ENCODE results near the gene SHC1. TPM values are rescaled to one million over a fixed set of nuclear protein-coding genes. Genes with fewer than 3 reads are reported as not detected.

The SHC1 gene
- total RNA-seq, 2 donors from 2014 or later = 95.3 to 108 TPM

DNA sequence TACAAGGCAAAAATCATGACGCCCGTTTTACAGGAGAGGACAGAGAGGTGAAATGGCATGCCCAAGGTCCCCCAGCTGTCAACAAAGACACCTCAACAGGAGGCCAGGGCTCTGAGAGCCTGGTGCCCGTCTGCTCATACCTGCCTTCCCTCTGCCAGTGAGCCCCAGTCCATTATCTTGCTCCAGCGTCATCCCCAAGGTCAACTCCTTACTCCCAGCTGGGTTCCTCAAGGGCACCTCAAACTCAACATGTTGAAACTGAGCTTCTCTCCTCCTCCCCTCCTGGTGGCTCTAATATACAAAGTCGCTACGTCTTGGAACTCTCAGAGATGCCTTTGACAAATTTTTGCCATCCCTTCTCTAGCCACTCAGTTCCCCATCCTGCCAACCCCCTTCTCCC lies 17.9 kb downstream of the SHC1 start:
- intact Hi-C loops (cut with DNase I, micrococcal nuclease) = no loop called here
- DNase-seq = no peak
- ATAC-seq = no peak

DNA sequence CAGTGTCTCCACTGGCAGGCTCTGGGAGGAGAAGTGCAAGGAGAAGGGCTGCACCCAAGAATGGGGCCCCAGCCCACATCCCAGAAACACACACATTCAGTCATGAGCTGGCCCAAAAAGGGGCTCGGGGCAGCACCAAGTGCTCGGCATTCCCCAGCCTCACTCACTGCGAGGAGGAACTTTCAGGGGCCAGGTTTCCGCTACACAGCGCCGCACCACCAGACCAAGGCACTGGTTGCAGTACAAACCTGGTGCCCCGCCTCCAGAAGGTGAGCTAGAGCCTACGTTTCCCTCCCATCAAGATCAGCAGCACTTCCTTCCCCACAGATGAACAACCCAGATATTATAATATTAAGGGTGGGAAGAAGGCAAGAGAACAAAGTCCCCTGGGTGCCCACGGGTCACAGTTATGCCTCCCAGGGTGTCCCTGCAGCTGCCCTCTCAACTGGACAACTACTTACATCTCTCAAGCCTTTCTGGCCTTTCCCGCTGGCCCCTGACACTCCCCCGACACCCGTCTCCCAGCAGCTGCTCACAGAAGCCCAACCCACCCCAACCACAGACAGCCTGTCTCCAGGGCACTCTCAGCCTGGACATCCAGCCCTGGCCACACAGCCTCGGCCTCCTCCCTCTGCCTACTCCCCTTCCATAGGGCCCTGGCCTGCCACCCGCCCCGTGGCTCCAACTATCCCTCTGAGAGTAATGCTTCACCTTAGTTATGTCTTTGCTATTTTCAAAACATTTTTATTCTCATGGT lies 18.5 kb downstream of the SHC1 start:
- ATAC-seq (no peak), DNase-seq (no peak)

DNA sequence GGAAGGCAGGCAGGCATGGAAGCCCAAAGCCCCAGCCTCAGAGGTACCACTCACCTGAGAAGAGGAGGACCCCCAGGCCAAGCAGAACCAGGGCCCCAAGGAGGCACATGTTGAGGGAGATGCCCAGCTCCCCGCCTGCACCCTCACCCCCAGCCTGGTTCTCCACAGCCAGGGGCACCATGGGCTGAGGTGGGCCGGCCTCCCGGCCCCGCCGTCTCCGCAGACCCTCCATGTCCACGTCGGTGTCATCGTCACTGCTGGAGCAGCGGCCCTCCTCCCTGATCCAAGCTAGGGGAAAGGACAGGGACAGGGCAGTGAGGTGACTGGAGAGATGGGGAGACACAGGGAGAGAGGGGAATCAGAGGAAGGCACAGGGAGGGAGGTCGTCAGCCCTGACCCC lies 22.5 kb downstream of the SHC1 start:
- DNase-seq (no peak), ATAC-seq (no peak)
- intact Hi-C loops (cut with DNase I, micrococcal nuclease) = no loop called here

More for the DNA sequence above, 18.5 kb downstream of the SHC1 start:
- intact Hi-C loops (cut with DNase I, micrococcal nuclease) = no loop called here

GRCh38 chr1:154945962-154946850 lies 24.3 kb downstream of the SHC1 start:
- intact Hi-C loops (cut with DNase I, micrococcal nuclease) = no loop called here
- no peak for DNase-seq
- ATAC-seq = no peak

DNA sequence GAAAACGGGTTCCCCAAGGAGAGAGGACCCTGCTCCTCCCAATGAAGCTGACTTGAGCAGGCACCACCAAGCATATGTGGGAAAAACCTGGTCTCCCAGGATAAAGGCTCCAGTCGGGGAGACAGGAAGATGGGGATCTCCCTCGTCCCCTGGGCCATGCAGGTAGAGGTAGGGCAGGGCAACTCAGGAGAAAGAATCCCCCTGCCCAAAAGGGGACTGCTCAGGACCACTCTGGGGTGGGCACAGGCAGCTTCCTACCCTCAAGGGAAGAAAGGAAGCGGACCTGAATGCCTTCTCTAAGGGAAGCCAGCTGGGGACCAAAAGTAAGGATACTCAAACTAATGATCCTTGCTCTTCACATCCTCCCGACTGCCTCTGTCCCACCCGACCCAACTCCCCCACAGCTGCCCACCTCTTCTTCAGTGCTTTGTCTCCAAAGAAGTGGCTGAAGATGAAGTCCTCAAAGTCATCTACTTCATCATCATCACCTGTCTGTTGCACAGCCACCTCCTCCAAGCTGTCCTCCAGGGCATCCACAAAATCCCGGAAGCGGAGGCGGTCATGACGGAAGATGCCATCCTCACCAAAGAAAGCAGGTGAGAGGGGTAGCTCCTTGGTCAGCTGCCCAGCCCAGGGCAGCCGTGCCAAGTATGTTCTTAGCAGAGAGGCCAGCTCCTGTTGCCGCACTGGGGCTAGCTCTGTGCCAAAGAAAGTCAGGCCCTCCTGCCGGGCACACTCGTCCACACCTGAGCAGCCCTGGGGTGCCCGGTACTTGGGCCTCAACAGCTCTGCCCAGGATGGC lies 25.2 kb downstream of the SHC1 start:
- DNase-seq (no peak), ATAC-seq (no peak)
- intact Hi-C loops (cut with DNase I, micrococcal nuclease) = no loop called here

DNA sequence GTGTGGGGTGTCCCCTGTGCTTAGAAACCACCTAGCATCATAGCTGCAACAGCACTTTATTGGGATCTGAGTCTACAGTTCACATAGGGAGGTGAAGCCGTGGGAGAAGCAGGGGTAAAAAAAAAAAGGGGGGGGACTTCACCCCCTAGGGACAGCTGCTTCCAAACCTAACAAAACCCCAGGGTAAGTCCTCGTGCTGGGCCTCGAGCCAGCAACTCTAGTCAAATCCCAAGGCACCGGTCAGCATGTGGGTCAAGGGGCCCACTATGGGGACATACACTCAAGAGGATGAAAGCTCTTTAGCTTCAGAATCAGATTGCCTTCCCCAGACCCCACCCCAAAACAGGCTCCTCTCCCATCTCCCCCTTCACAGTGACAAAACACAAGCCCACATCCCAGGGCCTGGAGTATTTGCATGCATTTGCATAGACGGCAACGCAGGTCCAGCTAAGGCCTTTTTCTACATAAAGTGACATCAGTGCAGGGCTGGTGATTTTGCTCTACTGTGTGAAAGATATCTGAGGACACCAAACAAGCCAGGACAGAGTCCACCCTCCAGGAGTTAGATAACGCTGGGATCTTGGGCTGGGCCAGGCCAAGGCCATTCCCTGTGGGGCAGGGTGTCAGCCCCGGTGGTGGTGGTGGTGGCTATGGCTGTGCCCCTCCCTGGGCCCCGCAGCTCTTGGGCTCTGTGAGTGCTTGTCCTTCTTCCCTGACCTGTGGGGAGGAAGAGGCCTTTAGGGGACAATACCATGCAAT lies 26.0 kb downstream of the SHC1 start:
- peak; percentile 77 for ATAC-seq
- no peak for DNase-seq
- intact Hi-C loops (cut with DNase I, micrococcal nuclease) = no loop called here

GRCh38 chr1:154943649-154944400 lies 26.7 kb downstream of the SHC1 start:
- ATAC-seq (peak; percentile 61), DNase-seq (peak in 1 of 2 donors; percentile 71)
- intact Hi-C loops (cut with DNase I, micrococcal nuclease) = no loop called here

DNA sequence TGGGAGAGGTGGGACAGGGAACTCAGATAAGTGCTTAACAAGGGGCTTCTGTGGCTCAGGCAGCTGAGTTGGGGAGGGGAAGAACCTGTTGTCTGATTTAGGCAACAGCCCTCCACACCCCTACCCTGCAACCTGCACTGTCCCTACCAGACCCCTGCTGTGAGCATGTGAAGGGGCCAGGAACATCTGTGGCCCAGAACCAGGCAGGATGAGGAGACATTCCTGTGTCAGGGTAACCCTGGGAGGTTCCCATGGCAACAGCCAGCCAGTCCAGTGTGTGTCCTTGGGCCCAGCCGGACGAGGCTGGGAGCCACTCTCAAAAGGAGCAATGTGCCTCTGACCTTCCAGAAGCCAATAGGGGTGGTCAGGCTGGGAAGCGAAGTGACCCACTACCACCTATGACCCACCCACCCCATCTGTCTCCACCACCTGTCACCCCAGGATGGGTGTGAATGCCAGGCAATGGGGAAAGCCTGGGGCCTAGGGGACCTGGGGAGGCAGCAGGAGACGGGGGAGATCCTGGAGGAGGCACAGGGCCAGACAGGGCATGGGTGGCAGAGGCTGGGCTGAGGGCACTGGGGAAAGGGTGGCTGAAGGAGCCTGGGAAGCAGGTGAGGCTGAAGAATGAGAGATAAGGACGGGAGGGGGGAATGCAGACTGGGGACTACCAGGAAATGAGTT lies 29.1 kb downstream of the SHC1 start:
- DNase-seq (no peak), ATAC-seq (no peak)
- intact Hi-C loops (cut with DNase I, micrococcal nuclease) = no loop called here

DNA sequence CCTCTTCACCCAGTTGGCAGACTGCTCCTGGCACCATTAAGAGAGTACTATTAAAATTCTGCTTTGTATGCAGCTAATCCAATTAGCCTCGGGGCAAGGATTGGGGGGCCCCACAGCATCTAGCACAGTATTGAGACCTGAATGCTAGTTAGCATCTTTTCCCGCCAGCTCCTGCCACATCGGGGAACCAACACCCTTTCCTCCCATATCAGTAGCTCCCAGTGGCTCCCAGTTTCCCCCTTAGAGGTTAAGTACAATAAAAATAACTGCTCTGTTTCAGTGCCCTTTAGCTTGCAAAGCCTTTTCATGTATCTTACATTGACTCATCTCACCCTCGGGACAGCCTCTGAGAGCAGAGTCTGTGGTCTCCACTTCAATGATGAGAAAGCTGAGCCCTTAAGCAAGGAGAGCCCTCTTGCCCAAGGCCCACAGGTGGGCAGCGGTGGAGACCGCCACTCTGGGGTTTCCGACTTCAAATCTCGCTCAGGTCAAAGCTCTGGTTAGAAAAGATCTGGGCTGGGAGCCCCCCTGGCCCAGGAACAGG lies 29.8 kb downstream of the SHC1 start:
- no peak for ATAC-seq
- intact Hi-C loops (cut with DNase I, micrococcal nuclease) = no loop called here

DNA sequence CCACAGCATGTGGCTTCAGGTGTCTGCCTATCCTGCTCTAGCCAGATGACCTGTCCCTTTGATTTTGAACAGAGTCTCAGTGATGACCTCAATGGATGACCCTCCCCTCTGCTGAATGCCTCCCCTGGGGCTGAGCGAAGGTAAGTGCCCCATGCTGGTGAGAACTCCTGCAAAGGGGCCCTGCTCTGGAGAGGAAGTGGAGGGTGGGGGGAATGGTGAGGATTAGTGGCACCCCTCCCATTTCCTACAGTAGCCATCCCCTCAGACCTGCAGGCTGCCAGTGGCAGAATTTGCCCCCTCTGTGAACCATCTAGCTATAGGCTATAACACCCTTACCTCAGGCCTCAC lies 30.4 kb downstream of the SHC1 start:
- intact Hi-C loops (cut with DNase I, micrococcal nuclease) = no loop called here
- no peak for ATAC-seq

More for the DNA sequence above, 29.8 kb downstream of the SHC1 start:
- no peak for DNase-seq

DNA sequence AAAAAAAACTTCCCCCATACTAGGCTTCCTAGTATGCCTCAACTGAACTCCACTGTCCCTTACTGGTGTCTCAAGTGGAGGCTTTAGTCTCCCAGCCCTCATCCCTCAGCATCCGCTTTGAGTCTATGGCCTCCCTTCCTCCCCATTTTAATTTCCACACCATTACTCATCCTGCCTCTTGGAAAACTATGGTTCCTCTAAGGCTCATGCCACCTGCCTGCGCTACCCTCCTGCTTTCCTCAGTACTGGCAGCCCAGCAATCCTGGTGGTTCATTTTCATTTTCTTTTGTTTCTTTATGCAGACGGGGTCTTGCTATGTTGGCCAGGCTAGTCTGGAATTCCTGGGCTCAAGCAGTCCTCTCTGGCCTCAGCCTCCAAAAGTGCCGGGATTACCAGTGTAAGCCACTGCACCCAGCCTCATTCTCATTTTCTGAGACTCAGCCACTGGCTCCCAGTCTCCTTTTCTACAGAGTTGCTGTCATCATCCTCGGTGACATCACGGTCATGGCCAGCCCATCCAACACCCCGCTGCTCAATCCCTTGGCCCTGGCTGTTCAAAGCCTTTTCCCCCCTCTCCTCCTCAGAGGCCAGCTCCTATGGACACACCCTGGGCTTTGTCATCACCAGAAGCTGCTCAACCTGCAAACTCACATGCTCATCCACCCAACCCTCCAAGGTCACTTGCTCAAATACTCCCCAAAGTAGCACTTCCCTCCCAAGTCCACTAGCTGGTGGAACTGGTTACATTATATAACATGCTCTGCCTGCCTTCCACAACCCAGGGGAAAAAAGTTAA lies 31.7 kb downstream of the SHC1 start:
- intact Hi-C loops (cut with DNase I, micrococcal nuclease) = no loop called here
- DNase-seq (no peak), ATAC-seq (no peak)

More for the DNA sequence above, 30.4 kb downstream of the SHC1 start:
- no peak for DNase-seq

- DNase-seq (no peak), ATAC-seq (no peak)
- intact Hi-C loops (cut with DNase I, micrococcal nuclease) = no loop called here
Observed at GRCh38 chr1:154937988-154938386, 32.6 kb downstream of the SHC1 start.

- ATAC-seq = peak; percentile 76
- intact Hi-C loops (cut with DNase I, micrococcal nuclease) = no loop called here
- DNase-seq = peak; percentile 94
Observed at GRCh38 chr1:154937085-154937987, 33.2 kb downstream of the SHC1 start.

GRCh38 chr1:154936555-154937084 lies 33.9 kb downstream of the SHC1 start, which contains the start of gene PMVK:
Gene PMVK, minus strand, starts transcription at chr1:154936719. Its CDS starts 34 bp downstream, at chr1:154936685.
- intact Hi-C loops (cut with DNase I, micrococcal nuclease) = no loop called here
- ATAC-seq (peak; percentile 81), DNase-seq (peak; percentile 97 to 98)

Data from left colon (tissue), 2 donors.